GM18511 (cell line): Measurements from ENCODE around the gene DZANK1.
A peak's percentile ranks its signal among the peaks of the same experiment; 100 is the strongest.
"Not testable (repeated sequence)": the region's sequence is repeated elsewhere in the genome, so short reads cannot be mapped to it uniquely, and the experiment has no call there.

ENCODE experiments used
- ATAC-seq: cut with Tn5 transposase; IDR thresholded peaks from one replicate; pipeline ENCODE4 v1.9.1; 2021; ENCODE audit warnings: mild to moderate bottlenecking, moderate library complexity; ENCODE audit not compliant: unreplicated experiment

DZANK1 gene

DNA sequence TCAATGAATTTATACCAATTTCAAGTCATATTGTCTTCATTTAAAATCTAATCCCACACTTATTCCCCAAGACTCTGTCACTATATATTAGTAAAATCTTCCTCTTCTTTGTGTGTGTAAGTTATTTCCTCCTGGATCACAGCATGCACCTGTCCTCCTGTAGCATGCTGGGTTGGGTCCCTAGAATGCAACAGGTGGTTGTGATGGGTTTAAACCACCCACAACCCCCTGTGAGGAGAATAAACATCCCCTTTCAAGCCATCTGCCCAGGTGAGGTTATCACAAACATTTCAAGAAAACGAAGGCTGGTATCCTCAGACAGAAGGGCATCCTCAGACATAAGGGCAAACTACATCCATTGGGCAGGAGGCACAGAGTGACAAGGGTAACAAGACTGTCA lies 26.4 kb downstream of the DZANK1 start:
- no peak for ATAC-seq

DNA sequence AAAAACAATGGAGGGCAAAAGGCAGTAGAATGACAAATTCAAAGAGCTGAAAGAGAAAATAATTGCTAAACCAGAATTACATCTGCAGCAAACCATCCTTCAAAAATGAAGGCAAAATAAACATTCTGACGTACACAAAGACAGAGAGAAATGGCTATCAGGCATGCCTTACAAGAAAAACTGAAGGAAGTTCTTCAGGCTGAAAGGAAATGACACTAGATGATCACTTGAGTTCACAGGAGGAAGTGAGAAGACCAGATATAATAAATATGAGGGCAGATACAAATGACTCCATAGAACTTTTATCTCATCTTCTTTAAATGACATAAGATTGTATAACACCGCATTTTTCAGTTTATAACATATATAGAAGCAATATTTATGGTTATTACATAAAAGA lies 30.0 kb downstream of the DZANK1 start:
- ATAC-seq, result no peak

DNA sequence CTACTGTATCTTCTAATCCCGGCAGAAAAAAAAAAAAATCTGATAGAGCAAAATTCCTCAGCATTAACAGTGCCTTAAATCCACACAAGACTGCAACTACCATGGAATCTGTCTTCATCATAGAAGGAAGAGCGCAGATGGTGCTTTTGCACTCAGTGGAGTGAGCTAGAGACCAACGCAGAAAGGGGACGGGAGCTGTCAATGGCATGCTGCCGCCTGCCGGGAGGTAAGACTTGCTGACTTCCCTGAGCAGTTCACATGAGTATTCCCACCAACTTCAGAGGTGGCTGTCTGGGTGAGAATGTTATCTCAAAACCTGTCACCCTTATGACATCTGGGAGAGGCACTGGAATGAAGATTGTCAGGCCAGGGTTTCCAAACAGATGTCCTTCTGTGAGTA lies 35.6 kb downstream of the DZANK1 start:
- ATAC-seq, result no peak

DNA sequence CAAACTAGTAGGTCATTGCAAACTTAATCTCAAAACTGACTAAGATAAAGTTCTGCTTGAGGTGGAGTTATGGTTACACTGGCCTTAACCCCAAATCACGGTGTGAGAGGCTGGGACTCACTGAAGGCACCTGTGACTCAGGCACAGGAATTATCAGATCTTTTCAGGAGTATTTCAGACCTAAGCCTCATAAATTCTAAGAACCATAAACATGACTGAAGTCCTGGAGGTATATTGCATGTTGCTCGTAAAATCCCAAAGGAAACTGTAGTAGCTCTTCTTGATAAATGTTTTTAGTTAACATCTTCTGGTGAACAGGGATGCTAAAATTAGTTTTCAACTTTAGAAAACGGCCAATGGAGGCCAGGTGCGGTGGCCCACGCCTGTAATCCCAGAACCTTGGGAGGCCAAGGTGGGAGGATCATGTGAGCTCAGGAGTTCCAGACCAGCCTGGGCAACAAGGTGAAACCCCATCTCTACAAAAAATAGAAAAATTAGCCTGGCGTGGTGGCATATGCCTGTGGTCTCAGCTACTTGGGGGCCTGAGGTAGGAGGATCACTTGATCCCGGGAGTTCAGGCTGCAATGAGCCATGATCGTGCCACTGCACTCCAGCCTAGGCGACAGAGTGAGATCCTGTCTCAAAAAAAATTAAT lies 36.5 kb downstream of the DZANK1 start:
- no peak for ATAC-seq

DNA sequence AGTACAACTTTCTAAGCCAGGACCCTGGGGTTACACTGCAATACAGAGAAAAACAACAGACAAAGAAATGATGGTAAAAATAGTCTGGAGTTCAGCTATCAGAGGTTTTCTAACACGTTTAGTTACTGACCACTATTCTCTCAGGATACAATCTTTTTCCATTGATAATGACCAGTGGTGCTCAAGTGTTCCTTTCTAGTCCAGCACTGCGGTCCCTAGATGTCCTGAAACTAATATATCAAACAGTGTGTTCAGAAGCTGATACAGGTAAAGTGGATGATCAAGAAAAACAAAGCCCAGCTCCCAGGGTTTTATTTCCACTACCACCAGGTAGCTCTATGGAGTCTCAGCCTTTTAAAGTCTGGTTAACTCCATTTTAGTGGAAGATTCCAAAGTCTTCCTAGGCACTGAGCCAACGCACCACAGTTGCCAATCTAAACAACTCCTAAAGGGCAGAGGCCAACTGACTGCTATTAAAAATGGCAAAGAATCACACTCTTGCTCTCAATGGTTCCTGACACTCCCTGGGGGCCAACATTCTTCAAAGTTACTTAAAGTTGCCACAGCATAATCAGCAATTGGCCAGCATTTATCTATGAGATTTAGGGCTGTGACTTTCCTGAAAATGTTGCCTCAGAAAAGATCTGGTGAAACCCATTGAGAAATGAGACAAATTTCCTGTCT lies 38.2 kb downstream of the DZANK1 start:
- no peak for ATAC-seq

DNA sequence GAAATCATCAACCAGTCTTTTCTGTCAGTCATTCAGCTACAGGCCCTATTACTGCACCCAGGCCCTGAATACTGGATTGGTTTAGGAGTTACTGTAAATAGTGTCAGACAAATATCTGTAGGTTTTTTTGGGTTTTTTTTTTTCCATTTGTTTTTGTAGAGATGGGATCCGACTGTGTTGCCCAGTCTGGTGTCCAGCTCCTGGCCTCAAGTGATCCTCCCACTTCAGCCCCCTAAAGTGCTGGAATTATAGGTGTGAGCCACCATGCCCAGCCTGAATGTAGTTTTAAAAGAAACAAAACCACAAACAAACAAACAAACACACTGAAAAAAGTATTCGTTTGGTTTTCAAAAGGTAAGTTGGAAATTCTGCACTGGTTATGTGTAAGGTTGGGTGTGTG lies 39.6 kb downstream of the DZANK1 start:
- no peak for ATAC-seq

DNA sequence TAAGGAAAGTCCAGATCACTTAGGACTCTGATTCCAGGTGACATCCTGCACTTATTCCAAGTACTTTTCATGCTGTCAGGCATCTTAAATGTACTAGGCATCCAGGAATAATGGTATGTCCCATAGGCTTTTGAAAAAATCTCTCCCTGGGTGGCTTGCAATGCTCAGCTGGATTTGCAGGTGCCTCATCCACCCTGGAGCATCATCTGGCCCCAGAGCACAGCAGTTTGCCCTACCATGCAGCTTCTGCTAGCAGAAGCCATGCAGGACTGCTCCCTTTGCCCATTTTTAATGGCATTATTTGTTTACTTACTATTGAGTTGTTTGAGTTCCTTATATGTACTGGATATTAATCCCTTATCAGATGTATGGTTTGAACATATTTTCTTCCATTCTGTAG lies 45.2 kb downstream of the DZANK1 start:
- no peak for ATAC-seq

DNA sequence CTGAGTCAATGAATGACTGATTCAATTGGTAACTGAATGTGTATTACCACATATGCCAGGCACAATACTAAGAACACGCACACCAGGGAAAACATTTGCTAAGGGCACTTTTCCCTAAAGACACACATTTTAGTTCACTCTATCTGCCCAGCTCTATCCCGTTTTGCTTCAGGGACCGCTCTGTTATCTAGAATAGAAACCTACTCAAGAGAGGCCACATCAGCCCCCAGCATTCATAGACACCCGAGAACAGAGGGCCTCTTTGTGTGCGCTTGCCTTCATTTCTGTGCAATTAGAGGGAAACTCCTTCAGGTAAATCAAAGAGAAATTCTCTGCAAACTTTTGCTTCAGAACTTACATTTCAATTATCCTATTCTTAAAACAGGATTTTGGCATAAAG lies 50.3 kb downstream of the DZANK1 start:
- no peak for ATAC-seq

DNA sequence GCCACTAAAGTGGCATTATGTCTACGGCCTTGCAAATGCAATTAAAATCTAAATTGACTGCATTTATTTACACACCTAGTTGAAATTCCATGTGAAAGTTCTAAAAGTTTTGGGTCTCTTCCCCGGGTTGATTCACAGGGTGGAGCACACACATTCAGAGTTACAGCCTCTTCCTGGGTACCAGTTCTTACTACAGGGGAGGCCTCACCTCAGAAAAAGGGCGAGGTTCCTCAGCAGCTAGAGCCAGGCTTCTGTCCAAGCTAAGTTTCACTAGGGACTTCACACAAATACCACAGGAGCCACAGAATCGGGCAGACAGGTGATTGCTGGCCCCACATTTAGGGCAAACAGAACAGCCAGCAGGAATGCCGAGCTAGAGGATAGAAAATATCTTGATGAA lies 52.7 kb downstream of the DZANK1 start:
- ATAC-seq, result no peak

DNA sequence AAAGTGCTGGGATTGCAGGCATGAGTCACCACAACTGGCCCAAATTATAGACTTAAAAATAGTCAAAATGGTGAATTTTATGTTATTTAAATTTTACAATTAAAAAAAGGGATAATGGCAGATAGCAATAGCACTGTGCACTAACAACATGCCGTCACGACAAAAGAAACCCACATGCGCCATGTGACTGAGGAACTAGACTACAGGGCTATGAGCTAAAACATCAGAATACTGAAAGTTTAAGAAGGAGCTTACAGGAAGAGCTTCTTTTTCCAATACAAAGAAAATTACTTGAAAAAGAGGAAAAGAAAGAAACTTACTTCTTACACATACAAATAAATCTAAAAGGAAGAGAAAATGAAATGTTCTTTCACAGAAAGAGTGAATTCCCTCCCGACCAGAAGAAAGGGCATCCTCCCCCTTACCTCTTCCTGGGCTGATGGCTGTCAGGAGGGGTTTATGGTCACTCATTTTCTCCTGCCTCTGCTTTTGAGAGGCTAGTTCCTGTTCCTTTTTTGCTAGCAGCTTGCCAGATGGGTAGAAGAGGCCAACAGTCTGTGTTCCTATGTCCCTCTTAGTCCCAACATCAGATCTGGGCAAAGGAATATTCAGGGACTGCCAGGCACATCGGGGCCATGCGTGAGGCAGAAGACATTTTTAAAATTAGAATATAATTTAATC lies 54.5 kb downstream of the DZANK1 start:
- ATAC-seq, result peak; percentile 50

DNA sequence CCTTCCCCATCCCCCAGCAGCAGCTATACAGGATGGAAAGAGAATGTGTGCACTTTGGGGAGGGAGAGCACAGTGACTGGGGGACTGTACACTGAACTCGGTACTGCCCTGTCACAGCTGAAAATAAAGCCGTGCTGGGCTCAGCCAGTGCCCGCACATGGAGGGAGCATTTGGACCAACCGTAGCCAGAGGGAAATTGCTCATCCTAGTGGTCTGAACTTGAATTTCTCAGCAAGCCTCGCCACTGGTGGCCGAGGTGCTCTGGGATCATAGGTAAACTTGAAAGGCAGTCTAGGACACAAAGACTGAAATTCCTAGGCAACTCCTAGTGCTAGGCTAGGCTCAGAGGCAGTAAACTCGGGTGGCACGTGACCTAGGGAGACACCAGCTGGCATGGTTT lies 61.0 kb downstream of the DZANK1 start:
- ATAC-seq, result no peak

DNA sequence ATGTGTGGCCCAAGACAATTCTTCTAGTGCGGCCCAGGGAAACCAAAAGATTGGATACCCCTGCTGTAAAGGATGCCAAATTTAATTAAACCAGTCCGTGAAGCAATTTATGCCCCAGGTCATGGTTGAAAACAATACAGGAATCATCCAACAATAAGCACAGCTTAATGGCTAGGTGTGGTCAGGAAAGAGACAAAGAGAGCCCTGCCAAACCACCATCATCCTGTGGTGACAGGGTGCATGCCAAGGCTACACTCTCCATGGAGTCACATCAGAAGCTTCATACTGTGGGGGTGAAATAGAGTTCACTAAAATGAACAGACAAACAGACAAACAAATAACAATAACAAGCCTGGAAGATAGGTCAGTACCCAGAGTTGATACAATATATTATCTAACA lies 62.7 kb downstream of the DZANK1 start:
- no peak for ATAC-seq

DNA sequence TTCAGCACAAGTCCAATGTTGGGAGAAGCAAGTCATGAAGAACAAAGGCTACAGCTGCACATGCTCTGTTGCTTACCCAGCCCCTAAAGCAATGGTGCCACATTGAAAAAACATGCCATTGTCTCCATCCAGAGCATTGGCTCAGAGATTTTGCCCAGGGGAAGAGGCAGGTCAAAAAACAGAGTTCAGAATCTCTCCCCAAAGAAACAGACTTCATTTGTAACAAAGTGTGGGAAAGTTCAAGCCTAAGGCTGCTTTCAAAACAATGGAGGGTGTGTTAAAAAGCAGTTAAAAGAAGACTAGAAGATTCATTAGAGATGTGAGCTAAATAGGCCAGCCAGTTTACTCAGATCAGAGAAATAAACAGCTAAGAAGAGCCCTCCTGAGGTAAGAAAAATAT lies 63.6 kb downstream of the DZANK1 start:
- no peak for ATAC-seq

DNA sequence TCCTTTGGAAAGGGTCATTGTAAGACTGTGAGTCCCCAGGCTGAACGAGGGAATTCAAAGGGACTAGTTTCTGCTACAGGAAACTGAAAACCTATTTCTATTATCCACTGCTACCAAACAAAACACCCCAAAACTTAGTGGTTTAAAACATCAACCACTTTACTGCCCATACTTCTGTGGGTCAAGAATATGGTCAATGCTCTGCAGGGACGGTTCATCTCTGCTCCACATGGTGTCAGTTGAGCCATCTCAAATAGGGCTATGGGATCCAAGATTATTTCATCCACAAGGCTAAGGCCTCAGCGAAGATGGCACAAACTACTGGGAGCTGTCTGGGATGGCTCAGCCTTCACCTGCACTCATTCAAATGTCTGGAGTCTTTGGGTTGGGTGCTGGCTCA lies 65.5 kb downstream of the DZANK1 start:
- no peak for ATAC-seq

DNA sequence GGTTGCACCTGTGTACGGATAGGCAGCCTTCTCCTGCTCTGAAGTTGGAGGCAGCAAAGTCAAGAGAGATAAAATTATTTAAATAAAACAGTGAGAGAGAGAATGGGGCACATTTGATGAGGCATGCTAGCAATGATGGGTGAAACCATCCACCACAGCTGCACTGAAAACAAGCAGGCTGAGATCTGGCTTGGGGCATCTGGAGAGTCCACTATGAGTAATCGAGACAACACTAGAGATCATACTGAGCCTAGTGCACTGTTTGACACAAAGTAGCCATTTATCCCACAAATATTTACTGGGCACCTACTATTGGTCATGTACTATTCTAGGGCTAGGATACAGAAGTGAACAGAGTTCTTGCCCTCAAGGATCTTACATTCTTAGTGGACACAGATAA lies 66.4 kb downstream of the DZANK1 start:
- ATAC-seq, result no peak

DNA sequence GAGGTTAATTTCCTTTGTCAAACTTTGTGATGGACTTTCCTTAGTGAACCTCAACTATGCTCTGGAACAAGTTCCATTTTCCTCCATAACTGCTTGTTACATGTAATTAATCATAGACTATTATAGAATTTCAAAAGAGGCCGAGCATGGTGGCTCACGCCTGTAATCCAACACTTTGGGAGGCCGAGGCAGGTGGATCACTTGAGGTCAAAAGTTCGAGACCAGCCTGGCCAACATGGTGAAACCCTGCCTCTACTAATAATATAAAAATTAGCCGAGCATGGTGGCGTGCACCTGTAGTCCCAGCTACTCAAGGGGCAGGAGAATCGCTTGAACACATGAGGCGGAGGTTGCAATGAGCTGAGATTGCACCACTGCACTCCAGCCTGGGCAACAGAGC lies 68.1 kb downstream of the DZANK1 start:
- not testable (repeated sequence) for ATAC-seq

DNA sequence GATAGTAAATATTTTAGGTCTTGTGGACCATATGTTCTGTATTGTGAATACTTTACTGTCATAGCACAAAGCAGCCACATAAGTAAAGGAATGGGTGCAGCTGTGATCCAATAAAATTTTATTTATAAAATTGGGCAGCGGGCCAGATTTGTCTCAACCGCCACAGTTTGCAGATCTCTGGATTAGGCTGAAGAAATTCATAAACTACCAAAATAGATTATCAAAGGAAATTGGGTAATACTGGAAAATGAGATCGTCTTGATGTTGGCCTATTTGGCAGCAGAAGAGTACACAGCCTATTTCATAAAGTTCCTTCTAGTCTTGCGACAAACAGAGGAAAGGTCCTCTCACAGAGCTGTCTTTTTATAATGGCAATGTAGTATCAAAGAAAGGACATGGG lies 69.8 kb downstream of the DZANK1 start:
- ATAC-seq, result no peak

DNA sequence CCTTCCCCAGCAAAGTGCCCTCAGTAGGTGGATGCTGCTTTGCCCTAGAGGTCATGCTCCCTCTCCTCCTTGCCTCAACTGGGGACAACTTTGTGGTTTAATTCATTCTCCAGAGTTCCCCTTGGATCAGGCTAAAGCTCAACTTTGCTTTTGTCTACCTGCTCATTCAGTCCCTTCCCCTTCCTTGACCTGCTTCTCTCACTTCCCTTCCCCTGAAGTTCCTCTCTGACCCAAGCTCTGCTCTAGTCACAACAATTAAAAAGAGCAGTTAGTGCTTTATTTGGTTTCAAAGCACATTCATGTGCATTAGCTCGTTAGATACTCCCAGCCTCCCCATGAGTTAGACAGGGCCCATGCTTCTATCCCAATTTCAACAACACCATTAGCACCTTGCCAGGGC lies 71.3 kb downstream of the DZANK1 start:
- ATAC-seq, result no peak

DNA sequence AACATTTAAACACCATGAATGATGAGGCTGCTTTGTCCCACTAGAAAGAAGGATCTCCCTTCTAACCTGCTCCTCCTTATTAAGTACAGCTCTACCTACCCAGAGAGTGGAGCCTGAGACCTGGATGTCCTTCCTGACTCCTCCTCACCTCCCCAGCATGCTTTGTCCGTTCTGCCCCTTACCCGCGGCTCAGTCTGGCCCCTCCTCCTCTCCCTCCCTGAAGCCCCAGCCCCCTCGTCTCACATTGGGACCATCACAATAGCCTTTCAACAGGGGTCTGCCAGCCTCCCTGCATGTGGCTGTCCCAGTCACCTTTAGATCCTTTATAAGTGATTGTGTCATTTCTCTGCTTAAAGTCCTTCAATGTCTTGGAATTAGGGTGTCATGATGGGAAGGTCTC lies 72.5 kb downstream of the DZANK1 start:
- ATAC-seq, result no peak

DNA sequence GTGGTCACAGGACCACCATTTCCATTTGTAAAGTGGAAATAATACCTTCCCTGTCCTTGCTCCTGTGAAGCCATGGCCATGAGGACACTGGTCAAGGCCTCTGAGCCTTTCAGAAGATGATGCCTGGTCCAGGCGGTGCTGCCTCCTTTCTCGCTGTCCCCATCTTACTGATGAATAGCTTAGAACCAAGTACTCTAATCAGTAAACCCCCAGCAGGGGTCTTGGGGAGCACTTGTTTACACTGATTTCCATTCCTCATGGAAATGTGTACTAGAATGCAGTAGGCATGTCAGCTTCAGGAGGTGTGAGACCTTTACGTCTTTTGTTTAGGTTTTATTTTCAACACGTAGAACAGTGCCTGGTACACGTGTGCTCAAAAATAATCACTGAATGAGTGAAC lies 75.1 kb downstream of the DZANK1 start:
- no peak for ATAC-seq

DNA sequence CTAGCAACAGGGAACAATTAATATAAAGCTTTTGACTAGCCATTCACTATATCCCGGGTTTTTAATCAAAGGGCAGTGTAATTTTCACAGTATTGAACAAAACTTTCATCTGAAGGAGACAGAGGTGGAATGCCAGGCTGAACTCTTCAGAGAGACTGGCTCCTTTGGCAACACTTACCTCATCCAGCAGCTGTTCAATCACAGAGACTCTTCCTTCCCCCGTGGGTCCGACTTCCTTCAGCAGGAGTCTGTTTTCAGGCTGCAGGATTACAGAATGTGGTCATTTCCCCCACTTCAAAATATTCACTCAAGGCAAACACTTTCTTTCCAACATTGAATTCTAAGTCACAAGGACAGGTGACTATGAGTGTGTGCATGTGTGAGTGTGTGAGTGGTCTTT lies 76.6 kb downstream of the DZANK1 start:
- no peak for ATAC-seq

DNA sequence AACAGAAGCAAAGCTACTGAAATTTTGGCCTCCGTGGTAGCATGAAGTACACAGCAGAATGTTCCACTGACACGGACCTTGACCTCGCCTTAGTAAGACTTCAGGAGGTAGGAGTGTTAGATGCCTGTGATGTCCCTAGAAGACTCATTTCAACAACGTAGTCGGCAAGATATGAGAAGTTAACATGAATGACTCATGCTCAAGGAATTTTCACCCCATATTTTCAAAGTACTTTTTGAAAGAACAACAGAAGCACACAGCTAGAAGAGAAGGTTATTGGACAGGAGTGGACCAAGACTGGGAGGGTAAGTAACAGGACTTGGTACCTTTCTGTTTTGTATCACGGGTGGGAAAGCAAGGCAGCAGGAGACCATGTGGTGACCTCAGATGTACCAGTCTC lies 78.0 kb downstream of the DZANK1 start:
- no peak for ATAC-seq
